ENCODE measurements around the gene ZNF774.
"Not testable (repeated sequence)": the region's sequence is repeated elsewhere in the genome, so short reads cannot be mapped to it uniquely, and the experiment has no call there.

The ZNF774 gene

GRCh38 chr15:90347431-90348065 lies 4.5 kb upstream of the ZNF774 start:
- not testable (repeated sequence) for DNase-seq

DNA sequence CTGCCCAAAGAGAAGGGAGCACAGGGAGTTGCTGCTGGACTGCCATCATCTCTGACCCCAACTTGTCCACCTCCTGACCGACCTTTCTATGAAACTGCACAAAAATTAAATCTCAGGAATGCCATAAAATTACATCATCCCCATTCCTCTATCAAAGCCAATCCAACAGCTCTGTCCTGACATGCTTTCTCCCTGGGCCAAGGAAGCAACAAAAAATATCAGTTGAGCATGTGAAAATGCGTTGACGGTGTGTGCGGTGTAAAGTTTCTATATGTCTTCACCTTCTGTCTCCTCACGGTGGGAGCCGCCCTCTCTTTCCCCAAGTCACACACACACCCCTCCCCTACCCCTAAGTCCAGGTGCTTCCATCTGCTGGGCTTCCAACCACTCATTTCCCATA lies 3.6 kb upstream of the ZNF774 start:
- DNase-seq: no peak

- peak in 1 of 6 experiments; percentile 5 for DNase-seq
Observed at GRCh38 chr15:90349072-90349471, 3.0 kb upstream of the ZNF774 start.

DNA sequence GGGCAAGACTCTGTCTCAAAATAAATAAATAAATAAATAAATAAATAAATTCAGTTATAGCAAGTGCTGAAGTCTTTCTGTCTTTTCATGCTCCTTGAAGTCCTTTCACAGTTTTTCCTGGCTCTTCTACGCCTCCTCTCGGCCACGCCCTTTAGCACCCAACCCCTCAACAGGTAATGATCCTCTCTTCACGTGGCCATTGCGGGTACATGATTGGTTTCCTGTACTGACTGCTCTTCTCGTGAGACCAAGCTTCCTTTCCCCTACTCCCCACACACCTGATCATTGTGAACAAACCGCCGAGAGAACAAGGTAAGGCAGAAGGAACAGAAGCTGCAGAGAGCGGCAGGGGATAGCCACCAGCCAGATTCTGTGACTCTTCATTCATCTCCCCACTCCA lies 2.3 kb upstream of the ZNF774 start:
- no peak for DNase-seq

GRCh38 chr15:90351479-90352106 lies 491 bp upstream of the ZNF774 start:
- DNase-seq: peak in 1 of 6 experiments; percentile 24

DNA sequence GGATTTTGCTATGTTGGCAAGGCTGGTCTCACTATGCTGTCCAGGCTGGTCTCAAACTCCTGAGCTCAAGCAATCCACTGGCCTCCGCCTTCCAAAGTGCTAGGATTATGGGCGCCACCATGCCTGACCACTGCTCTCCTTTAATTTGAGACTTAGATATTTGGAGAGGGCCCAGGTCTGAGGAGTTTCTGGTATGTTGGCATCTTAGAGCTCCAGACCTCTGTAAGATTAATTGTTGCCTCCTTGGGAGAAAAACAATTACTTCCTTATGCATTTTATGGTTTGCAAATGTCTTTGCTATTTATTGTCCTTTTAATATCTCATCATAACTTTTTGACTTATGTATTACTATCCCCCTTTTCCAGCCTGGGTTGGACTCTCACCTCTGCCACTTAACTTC lies 2.9 kb downstream of the ZNF774 start:
- no peak for DNase-seq

- no peak for DNase-seq
Observed at GRCh38 chr15:90358124-90359033, 6.3 kb downstream of the ZNF774 start.

DNA sequence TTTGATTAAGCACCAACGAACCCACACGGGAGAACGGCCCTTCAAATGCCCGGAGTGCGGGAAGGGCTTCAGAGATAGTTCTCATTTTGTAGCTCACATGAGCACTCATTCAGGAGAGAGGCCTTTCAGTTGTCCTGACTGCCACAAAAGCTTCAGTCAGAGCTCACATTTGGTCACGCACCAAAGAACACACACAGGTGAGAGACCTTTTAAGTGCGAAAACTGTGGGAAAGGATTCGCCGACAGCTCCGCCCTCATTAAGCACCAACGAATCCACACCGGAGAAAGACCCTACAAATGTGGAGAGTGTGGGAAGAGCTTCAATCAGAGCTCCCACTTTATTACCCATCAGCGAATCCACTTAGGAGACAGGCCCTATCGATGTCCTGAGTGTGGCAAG lies 8.7 kb downstream of the ZNF774 start:
- no peak for DNase-seq

- DNase-seq: no peak
Observed at GRCh38 chr15:90362936-90363212, 10.8 kb downstream of the ZNF774 start.

DNA sequence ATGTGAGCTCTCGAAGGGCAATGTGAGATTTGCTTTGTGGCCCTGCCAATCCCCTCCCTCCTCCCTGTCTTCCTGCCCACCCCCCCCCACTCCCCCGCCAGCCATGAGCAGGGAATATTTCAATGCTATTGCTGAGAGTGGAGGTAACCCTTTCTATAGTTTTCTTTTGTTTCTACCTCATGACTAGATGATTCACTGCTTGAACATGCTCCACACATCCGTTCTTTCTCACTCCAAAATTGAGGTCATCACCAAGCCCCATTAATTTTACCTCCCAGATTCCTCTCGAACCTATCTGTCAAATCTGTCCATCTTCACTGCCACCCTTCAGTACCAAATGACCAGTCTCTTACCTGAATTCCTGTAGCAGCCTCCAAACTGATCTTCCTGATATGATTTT lies 12.2 kb downstream of the ZNF774 start:
- DNase-seq: no peak

GRCh38 chr15:90365414-90366055 lies 13.5 kb downstream of the ZNF774 start:
- DNase-seq: no peak

GRCh38 chr15:90367576-90367975 lies 15.5 kb downstream of the ZNF774 start:
- no peak for DNase-seq

GRCh38 chr15:90375071-90375470 lies 23.0 kb downstream of the ZNF774 start:
- DNase-seq: no peak

DNA sequence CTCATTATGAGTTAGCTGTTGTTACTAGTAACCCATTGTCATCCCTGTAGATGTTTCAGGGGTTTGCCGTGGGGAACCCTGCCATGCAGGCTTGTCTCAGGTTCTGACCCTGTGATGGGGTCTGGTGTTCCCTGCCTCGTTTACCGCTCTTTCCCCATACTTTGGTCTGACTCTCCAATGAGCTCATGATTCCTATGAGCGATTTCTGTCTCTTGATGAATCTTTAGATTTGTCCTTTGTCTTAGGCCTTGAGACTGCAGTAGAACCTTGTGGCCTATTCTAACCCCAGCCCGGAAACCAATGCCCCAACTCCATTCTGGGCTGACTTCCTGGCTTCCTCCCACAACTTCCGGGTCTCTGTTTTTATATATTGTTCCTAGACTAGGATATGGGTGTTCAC lies 24.7 kb downstream of the ZNF774 start:
- DNase-seq: peak; percentile 26 to 79 (median 62)

GRCh38 chr15:90379263-90379662 lies 27.2 kb downstream of the ZNF774 start:
- no peak for DNase-seq

DNA sequence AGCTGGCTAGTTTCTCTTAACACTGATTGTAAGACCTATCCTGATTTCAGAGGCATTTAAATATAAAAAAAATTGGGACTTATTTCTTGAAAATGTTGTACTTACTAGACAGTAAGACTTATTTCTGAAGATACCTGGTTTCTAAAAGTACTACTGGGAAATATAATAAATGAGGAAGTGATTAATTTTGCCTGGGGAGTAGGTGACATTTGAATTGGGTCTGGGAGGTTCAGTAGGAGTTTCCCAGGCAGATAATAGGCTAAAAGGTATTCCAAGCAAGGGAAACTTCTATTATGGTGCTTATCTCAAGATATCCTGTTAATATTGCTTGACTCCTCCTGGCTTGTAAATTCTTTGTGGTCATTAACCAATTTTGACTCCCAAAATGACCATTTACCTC lies 29.4 kb downstream of the ZNF774 start:
- no peak for DNase-seq

- DNase-seq: no peak
Observed at GRCh38 chr15:90382320-90382719, 30.2 kb downstream of the ZNF774 start.

- no peak for DNase-seq
Observed at GRCh38 chr15:90386221-90386620, 34.1 kb downstream of the ZNF774 start.

- DNase-seq: peak; percentile 91 to 96 (median 94)
Observed at GRCh38 chr15:90387534-90388461, 35.7 kb downstream of the ZNF774 start, which contains the start of gene IQGAP1. Gene IQGAP1 (plus strand): TSS chr15:90388242. CDS start chr15:90388342, 100 bp downstream.

- peak in 5 of 6 experiments; percentile 27 to 68 (median 58) for DNase-seq
Observed at GRCh38 chr15:90388462-90389380, 36.6 kb downstream of the ZNF774 start.

DNA sequence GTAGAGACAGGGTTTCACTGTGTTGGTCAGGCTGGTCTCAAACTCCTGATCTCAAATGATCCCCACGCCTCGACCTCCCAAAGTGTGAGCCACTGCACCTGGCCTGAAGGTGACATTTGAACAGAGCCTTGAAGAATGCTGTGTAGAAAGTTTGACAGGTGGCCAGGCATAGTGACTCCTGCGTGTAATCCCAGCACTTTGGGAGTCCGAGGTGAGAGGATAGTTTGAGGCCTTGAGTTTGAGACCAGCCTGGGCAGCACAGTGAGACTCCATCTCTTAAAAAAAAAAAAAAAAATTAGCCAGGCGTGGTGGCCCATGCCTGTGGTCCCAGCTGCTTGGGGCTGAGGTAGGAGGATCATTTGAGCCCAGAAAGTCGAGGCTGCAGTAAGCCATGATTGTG lies 37.4 kb downstream of the ZNF774 start:
- DNase-seq: no peak

Measured in stimulated activated naive CD4-positive, alpha-beta T cell (primary cell).